Measurements from ENCODE around the gene BCL2L12.

Gene BCL2L12

DNA sequence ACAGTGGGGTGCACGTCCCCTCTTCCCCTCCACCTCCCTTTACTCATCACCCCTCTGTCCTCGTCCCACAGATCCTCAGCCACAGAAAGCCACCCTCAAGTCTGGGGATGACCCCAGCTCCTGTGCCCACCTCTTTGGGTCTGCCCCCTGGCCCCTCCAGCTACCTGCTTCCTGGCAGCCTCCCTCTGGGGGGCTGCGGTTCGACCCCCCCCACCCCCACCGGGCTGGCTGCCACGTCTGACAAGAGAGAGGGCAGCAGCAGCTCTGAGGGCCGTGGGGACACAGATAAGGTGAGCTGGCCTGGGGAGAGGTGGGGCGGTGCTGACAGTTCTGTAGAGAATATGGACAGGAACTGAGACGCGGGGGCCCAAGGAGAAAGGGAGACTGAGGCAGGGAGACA lies 11.2 kb upstream of the BCL2L12 start:
- POLR2A ChIA-PET: interaction anchor here (1.1 to 2.5 kb wide), 3 partner anchors 9 to 13 kb away, joined by 3 to 15 read pairs (median 3); partner anchors contain the start of gene SCAF1
- TF ChIP-seq, protein P1, sequence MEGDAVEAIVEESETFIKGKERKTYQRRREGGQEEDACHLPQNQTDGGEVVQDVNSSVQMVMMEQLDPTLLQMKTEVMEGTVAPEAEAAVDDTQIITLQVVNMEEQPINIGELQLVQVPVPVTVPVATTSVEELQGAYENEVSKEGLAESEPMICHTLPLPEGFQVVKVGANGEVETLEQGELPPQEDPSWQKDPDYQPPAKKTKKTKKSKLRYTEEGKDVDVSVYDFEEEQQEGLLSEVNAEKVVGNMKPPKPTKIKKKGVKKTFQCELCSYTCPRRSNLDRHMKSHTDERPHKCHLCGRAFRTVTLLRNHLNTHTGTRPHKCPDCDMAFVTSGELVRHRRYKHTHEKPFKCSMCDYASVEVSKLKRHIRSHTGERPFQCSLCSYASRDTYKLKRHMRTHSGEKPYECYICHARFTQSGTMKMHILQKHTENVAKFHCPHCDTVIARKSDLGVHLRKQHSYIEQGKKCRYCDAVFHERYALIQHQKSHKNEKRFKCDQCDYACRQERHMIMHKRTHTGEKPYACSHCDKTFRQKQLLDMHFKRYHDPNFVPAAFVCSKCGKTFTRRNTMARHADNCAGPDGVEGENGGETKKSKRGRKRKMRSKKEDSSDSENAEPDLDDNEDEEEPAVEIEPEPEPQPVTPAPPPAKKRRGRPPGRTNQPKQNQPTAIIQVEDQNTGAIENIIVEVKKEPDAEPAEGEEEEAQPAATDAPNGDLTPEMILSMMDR (IDR thresholded peaks at IDR 0.05; ENCODE audit: insufficient read depth, low read length, missing control alignments): no peak
- no peak for DNase-seq (ENCODE audit: low read depth, low spot score)
- CTCF ChIA-PET: interaction anchor here (2.8 kb wide), 1 partner anchor 10 kb away, joined by 8 read pairs; no protein-coding TSS in a partner anchor
- H3K4me3 ChIP-seq (ENCODE audit: low read depth, low read length): no peak overlapping the region

DNA sequence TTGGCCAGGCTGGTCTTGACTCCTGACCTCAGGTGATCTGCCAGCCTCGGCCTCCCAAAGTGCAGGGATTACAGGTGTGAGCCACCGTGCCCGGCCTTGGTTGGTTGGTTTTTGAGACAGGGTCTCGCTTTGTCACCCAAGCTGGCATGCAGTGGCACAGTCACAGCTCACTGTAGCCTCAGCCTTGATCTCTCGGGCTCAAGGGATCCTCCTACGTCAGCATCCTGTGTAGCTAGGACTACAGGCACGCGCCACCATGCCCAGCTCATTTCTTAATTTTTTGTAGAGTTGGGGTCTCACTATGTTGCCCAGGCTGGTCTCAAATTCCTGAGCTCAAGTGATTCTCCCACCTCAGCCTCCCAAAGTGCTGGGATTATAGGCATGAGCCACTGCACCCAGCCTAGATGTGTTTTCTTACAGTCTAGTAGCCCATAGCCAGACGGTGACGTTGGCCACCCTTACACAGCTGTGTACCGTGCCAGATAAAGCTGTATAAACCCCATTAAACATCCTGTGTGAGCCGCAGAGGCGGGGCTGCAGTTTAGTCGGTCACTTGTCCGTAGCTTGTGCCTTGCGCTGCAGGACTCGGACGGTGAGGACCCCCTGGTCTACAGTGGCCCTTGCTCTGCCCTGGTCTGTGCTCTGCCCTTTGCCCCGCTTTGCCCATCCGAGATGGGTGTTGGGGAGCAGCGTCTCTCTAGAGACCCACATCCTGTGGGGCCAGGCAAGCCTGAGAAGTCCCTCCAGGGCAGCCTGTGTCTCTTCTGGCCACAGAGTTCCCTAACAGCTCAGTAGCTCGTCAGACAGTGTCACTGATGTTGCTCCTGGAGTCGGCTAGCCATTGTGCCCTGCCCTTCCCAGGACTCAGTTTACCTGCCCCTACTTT lies 9.9 kb upstream of the BCL2L12 start:
- POLR2A ChIA-PET: interaction anchor here (0.6 to 2.5 kb wide), 6 partner anchors 8 to 15 kb away, joined by 3 to 15 read pairs (median 4); partner anchors contain the start of genes RRAS and SCAF1
- TF ChIP-seq, protein P1 (IDR thresholded peaks at IDR 0.05; ENCODE audit: insufficient read depth, low read length, missing control alignments): no peak

DNA sequence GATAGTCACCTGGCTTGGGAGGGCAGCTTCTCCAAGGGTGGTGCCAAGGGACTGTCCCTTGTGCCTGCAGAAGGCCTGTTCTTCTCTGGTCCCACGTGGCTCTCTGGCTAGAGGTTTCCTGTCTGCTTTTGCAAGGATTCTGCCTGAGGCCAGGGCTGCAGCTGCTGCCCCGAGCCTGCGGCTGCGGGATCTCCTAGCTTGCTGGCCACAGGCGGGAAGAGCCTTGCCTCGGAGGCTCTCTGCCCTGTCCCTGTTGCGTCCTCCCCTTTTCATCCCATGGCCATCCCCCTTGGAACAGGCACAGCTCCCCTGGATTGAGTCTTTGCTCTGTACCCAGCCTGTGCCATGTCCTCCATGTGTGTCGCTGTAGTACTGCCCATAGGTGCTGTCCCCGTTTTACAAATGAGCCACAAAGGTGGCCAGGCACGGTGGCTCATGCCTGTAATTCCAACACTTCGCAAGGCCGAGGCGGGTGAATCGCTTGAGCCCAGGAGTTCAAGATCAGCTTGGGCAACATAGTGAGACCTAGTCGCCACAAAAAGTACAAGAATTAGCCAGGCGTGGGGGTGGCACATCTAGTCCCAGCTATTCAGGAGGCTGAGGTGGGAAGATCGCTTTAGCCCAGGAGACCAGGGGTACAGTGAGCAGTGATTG lies 9.2 kb upstream of the BCL2L12 start:
- POLR2A ChIA-PET: interaction anchor here (0.7 to 2.5 kb wide), 4 partner anchors 8 to 205 kb away, joined by 3 to 15 read pairs (median 4); partner anchors contain the start of genes PIH1D1, RRAS and SCAF1
- no peak overlapping the region for H3K4me3 ChIP-seq (ENCODE audit: low read depth, low read length)
- TF ChIP-seq, protein P1 (IDR thresholded peaks at IDR 0.05; ENCODE audit: insufficient read depth, low read length, missing control alignments): no peak
- CTCF ChIA-PET: interaction anchor here (0.6 to 3.7 kb wide), 3 partner anchors 8 to 39 kb away, joined by 3 to 24 read pairs (median 8); no protein-coding TSS in a partner anchor
- no peak for DNase-seq (ENCODE audit: low read depth, low spot score)

More for the DNA sequence above, 9.9 kb upstream of the BCL2L12 start:
- CTCF ChIA-PET: interaction anchor here (0.6 to 3.7 kb wide), 4 partner anchors 9 to 38 kb away, joined by 3 to 24 read pairs (median 6); no protein-coding TSS in a partner anchor
- no peak for DNase-seq (ENCODE audit: low read depth, low spot score)
- no peak overlapping the region for H3K4me3 ChIP-seq (ENCODE audit: low read depth, low read length)

DNA sequence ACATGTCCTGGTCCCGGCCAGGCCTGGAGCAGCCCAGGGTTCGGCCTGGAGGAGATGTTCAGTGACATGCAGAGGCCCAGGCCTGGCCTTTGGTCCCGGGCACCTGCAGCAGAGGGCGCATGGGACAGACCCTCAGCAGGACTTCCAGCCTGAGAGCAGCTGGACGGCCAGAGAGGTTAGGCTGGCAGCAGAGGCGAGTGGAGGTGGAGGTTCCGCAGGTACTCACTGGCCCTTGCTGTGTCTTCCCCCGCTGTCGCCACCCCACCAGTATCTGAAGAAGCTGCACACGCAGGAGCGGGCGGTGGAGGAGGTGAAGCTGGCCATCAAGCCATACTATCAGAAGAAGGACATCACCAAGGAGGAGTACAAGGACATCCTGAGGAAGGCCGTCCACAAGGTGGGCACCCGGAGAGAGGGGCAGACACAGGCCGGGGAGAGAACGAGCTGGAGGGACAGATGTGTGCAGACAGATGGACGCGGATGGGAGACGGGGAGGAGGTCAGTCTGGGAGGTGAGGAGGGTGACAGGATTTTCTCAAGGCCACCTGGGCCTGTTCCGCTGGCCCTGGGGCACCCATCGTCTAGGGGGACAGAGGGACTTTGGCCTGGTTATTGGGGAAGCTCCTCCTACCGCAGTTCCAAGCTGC lies 8.1 kb upstream of the BCL2L12 start:
- POLR2A ChIA-PET: interaction anchor here (0.7 to 1.3 kb wide), 3 partner anchors 9 to 206 kb away, joined by 3 to 4 read pairs (median 3); partner anchors contain the start of gene PIH1D1
- CTCF ChIA-PET: interaction anchor here (3.7 kb wide), 1 partner anchor 15 kb away, joined by 24 read pairs; no protein-coding TSS in a partner anchor

DNA sequence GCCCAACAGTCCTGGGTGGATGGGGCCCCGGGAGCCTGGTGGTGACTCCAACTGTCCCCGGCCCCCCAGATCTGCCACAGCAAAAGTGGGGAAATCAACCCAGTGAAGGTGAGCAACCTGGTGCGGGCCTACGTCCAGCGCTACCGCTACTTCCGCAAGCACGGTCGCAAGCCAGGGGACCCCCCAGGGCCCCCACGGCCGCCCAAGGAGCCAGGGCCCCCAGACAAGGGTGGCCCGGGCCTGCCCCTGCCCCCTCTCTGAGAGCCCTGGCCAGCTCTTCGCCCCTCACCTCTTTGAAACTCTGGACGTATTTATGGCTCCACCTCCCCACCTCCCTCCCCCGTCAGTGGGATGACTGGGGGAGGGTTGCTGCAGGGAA lies 7.6 kb upstream of the BCL2L12 start:
- DNase-seq (ENCODE audit: low read depth, low spot score): no peak
- H3K4me3 ChIP-seq (ENCODE audit: low read depth, low read length): no peak overlapping the region
- TF ChIP-seq, protein P1 (IDR thresholded peaks at IDR 0.05; ENCODE audit: insufficient read depth, low read length, missing control alignments): no peak
- ChIA-PET POLR2A (interaction anchor here (0.7 to 1.0 kb wide), 2 partner anchors 14 to 18 kb away, joined by 3 read pairs; partner anchors contain the start of gene RRAS), CTCF (interaction anchor here (3.7 kb wide), 1 partner anchor 14 kb away, joined by 24 read pairs; no protein-coding TSS in a partner anchor)

More for the DNA sequence above, 8.1 kb upstream of the BCL2L12 start:
- TF ChIP-seq, protein P1 (IDR thresholded peaks at IDR 0.05; ENCODE audit: insufficient read depth, low read length, missing control alignments): no peak
- no peak for DNase-seq (ENCODE audit: low read depth, low spot score)
- no peak overlapping the region for H3K4me3 ChIP-seq (ENCODE audit: low read depth, low read length)
